NCI-H1930 (cell line): ENCODE data around the gene MCC.

ENCODE experiments used
- DNase-seq, 2 experiments: peaks; one replicate each; lab custom pipeline; 2025; lab: John Stamatoyannopoulos, UW

The MCC gene

GRCh38 chr5:113140837-113141671 is 347.2 kb downstream of the MCC start:
- no peak for DNase-seq

GRCh38 chr5:113133211-113133975 is 354.9 kb downstream of the MCC start:
- no peak for DNase-seq

- no peak for DNase-seq
Measured at GRCh38 chr5:113132564-113132963, 355.7 kb downstream of the MCC start.

GRCh38 chr5:113128641-113129330 is 359.5 kb downstream of the MCC start:
- no peak for DNase-seq

- DNase-seq: no peak
Measured at GRCh38 chr5:113128082-113128481, 360.2 kb downstream of the MCC start.

- no peak for DNase-seq
Measured at GRCh38 chr5:113127021-113127420, 361.2 kb downstream of the MCC start.

- DNase-seq: no peak
Measured at GRCh38 chr5:113125371-113125770, 362.9 kb downstream of the MCC start.

GRCh38 chr5:113124914-113125313 is 363.3 kb downstream of the MCC start:
- DNase-seq: no peak

- DNase-seq: no peak
Measured at GRCh38 chr5:113124265-113124664, 364.0 kb downstream of the MCC start.

GRCh38 chr5:113123618-113124017 is 364.6 kb downstream of the MCC start:
- no peak for DNase-seq

- DNase-seq: no peak
Measured at GRCh38 chr5:113122053-113122452, 366.2 kb downstream of the MCC start.

GRCh38 chr5:113119246-113119924 is 368.9 kb downstream of the MCC start:
- DNase-seq: no peak

- no peak for DNase-seq
Measured at GRCh38 chr5:113118765-113119164, 369.5 kb downstream of the MCC start.

- DNase-seq: no peak
Measured at GRCh38 chr5:113118298-113118697, 370.0 kb downstream of the MCC start.

GRCh38 chr5:113117543-113118115 is 370.6 kb downstream of the MCC start:
- DNase-seq: no peak

GRCh38 chr5:113115956-113116355 is 372.3 kb downstream of the MCC start:
- DNase-seq: no peak

- no peak for DNase-seq
Measured at GRCh38 chr5:113115061-113115460, 373.2 kb downstream of the MCC start.

- no peak for DNase-seq
Measured at GRCh38 chr5:113114559-113114958, 373.7 kb downstream of the MCC start.

- DNase-seq: no peak
Measured at GRCh38 chr5:113112435-113112834, 375.8 kb downstream of the MCC start.

GRCh38 chr5:113110117-113110516 is 378.1 kb downstream of the MCC start:
- no peak for DNase-seq

GRCh38 chr5:113109344-113109743 is 378.9 kb downstream of the MCC start:
- no peak for DNase-seq

GRCh38 chr5:113108485-113108884 is 379.8 kb downstream of the MCC start:
- DNase-seq: no peak
